HG02763 (cell line): ENCODE results near the gene RABL6.

ENCODE experiments used
- ATAC-seq: cut with Tn5 transposase; IDR thresholded peaks from one replicate; pipeline ENCODE4 v1.9.1; 2021; ENCODE audit warnings: mild to moderate bottlenecking, moderate library complexity; ENCODE audit not compliant: unreplicated experiment

Gene RABL6

GRCh38 chr9:136814725-136815421 is 7.1 kb downstream of the RABL6 start:
- no peak for ATAC-seq

- ATAC-seq = no peak
These were observed 7.7 kb downstream of the RABL6 start for GRCh38 chr9:136815422-136815782.

- ATAC-seq = no peak
These were observed 13.4 kb downstream of the RABL6 start for GRCh38 chr9:136820971-136821825.

GRCh38 chr9:136821826-136822544 is 14.2 kb downstream of the RABL6 start:
- no peak for ATAC-seq

- no peak for ATAC-seq
These were observed 15.6 kb downstream of the RABL6 start for GRCh38 chr9:136823136-136824046.

GRCh38 chr9:136824496-136825225 is 16.9 kb downstream of the RABL6 start:
- no peak for ATAC-seq

GRCh38 chr9:136825295-136826187 is 17.8 kb downstream of the RABL6 start:
- ATAC-seq = no peak

- ATAC-seq = no peak
These were observed 18.4 kb downstream of the RABL6 start for GRCh38 chr9:136826188-136826541.

- ATAC-seq = no peak
These were observed 19.2 kb downstream of the RABL6 start for GRCh38 chr9:136826703-136827582.

GRCh38 chr9:136827794-136828473 is 20.2 kb downstream of the RABL6 start:
- ATAC-seq = no peak

- no peak for ATAC-seq
These were observed 20.9 kb downstream of the RABL6 start for GRCh38 chr9:136828474-136829140.

GRCh38 chr9:136829412-136829811 is 21.7 kb downstream of the RABL6 start:
- no peak for ATAC-seq

- no peak for ATAC-seq
These were observed 22.5 kb downstream of the RABL6 start for GRCh38 chr9:136829981-136830885.

GRCh38 chr9:136831002-136831719 is 23.4 kb downstream of the RABL6 start:
- ATAC-seq = no peak

GRCh38 chr9:136831720-136832104 is 24.0 kb downstream of the RABL6 start:
- no peak for ATAC-seq
